SK-N-SH treated with all-trans-retinoic acid at 6 μM for 48 hours (cell line): ENCODE results near the gene KRT78.

ENCODE experiments used
- ATAC-seq: fragments of 200-7000 bp; cut with Tn5 transposase; 3 replicates; pipeline ENCODE4 v1.9.1; 2020; ENCODE audit warnings: mild to moderate bottlenecking, moderate library complexity
- ARNTL ChIP-seq: fragments of 450-650 bp; formaldehyde crosslinking; IDR thresholded peaks from 2 replicates; pipeline ENCODE4 v1.5.0; 2020; ENCODE audit warnings: low read depth, mild to moderate bottlenecking, moderate library complexity, borderline replicate concordance
- BACH2 ChIP-seq: fragments of 250-450 bp; sonication (Bioruptor Pico); IDR thresholded peaks from 2 replicates; pipeline ENCODE4 v1.9.0; 2021; ENCODE audit warnings: mild to moderate bottlenecking, borderline replicate concordance
- CREB5 ChIP-seq: fragments of 250-450 bp; sonication (Bioruptor Pico); IDR thresholded peaks from 2 replicates; pipeline ENCODE4 v1.5.1; 2020; ENCODE audit warnings: low read depth, mild to moderate bottlenecking, moderate library complexity
- CSDC2 ChIP-seq: fragments of 250-450 bp; sonication (Bioruptor Pico); IDR thresholded peaks from 2 replicates; pipeline ENCODE4 v1.5.0; 2020; ENCODE audit warnings: mild to moderate bottlenecking, moderate library complexity
- CSRNP3 ChIP-seq: fragments of 250-450 bp; sonication (Bioruptor Pico); IDR thresholded peaks from 2 replicates; pipeline ENCODE4 v1.5.1; 2021; ENCODE audit warnings: mild to moderate bottlenecking, moderate library complexity
- ESRRG ChIP-seq: fragments of 250-450 bp; sonication (Bioruptor Pico); IDR thresholded peaks from 2 replicates; pipeline ENCODE4 v1.6.1; 2021; ENCODE audit warnings: mild to moderate bottlenecking
- GLIS3 ChIP-seq: fragments of 250-450 bp; sonication (Bioruptor Pico); IDR thresholded peaks from 2 replicates; pipeline ENCODE4 v1.5.0; 2020; ENCODE audit warnings: mild to moderate bottlenecking, moderate library complexity
- ISL1 ChIP-seq: fragments of 250-450 bp; sonication (Bioruptor Pico); IDR thresholded peaks from 2 replicates; pipeline ENCODE4 v2.1.2; 2022; ENCODE audit warnings: mild to moderate bottlenecking, moderate library complexity
- OSR1 ChIP-seq: fragments of 250-450 bp; sonication (Bioruptor Pico); IDR thresholded peaks from 2 replicates; pipeline ENCODE4 v1.8.0; 2022; ENCODE audit warnings: moderate library complexity, mild to moderate bottlenecking, inconsistent platforms
- PATZ1 ChIP-seq: fragments of 250-450 bp; sonication (Bioruptor Pico); IDR thresholded peaks from 2 replicates; pipeline ENCODE4 v1.8.0; 2020; ENCODE audit warnings: mild to moderate bottlenecking, moderate library complexity, borderline replicate concordance
- POU6F1 ChIP-seq: fragments of 250-450 bp; sonication (Bioruptor Pico); IDR thresholded peaks from 2 replicates; pipeline ENCODE4 v1.8.0; 2021; ENCODE audit warnings: low read depth, mild to moderate bottlenecking, moderate library complexity, borderline replicate concordance
- PPARA ChIP-seq: fragments of 250-450 bp; sonication (Bioruptor Pico); IDR thresholded peaks from 2 replicates; pipeline ENCODE4 v1.5.0; 2020; ENCODE audit warnings: mild to moderate bottlenecking, borderline replicate concordance
- RARB ChIP-seq: fragments of 250-450 bp; sonication (Bioruptor Pico); IDR thresholded peaks from 2 replicates; pipeline ENCODE4 v1.8.0; 2021; ENCODE audit warnings: mild to moderate bottlenecking, moderate library complexity
- SNAI2 ChIP-seq: fragments of 250-450 bp; sonication (Bioruptor Pico); IDR thresholded peaks from 2 replicates; pipeline ENCODE4 v1.5.0; 2020; ENCODE audit warnings: mild to moderate bottlenecking, moderate library complexity
- TCF4 ChIP-seq: fragments of 250-450 bp; sonication (Bioruptor Pico); IDR thresholded peaks from 2 replicates; pipeline ENCODE4 v1.8.0; 2021; ENCODE audit warnings: mild to moderate bottlenecking, moderate library complexity, borderline replicate concordance
- TOX ChIP-seq: fragments of 250-450 bp; sonication (Bioruptor Pico); IDR thresholded peaks from 2 replicates; pipeline ENCODE4 v1.8.0; 2021; ENCODE audit warnings: mild to moderate bottlenecking, moderate library complexity, borderline replicate concordance
- TSHZ2 ChIP-seq: fragments of 250-450 bp; sonication (Bioruptor Pico); IDR thresholded peaks from 2 replicates; pipeline ENCODE4 v1.5.0; 2020; ENCODE audit warnings: mild to moderate bottlenecking, moderate library complexity
- ZC3H10 ChIP-seq: fragments of 250-450 bp; sonication (Bioruptor Pico); IDR thresholded peaks from 2 replicates; pipeline ENCODE4 v1.5.1; 2021; ENCODE audit warnings: mild to moderate bottlenecking, moderate library complexity
- ZFP3 ChIP-seq: fragments of 250-450 bp; sonication (Bioruptor Pico); IDR thresholded peaks from 2 replicates; pipeline ENCODE4 v1.5.0; 2020; ENCODE audit warnings: mild to moderate bottlenecking, moderate library complexity
- ZFP30 ChIP-seq: fragments of 450-650 bp; formaldehyde crosslinking; IDR thresholded peaks from 2 replicates; pipeline ENCODE4 v1.5.0; 2022; ENCODE audit warnings: mild to moderate bottlenecking, moderate library complexity
- ZNF565 ChIP-seq: fragments of 450-650 bp; formaldehyde crosslinking; conservative IDR thresholded peaks from 2 replicates; pipeline ENCODE4 v1.5.0; 2020; ENCODE audit warnings: low read depth, mild to moderate bottlenecking, moderate library complexity
- ZNF70 ChIP-seq: fragments of 450-650 bp; formaldehyde crosslinking; IDR thresholded peaks from 2 replicates; pipeline ENCODE4 v1.5.0; 2020; ENCODE audit warnings: mild to moderate bottlenecking, moderate library complexity
- ZNF8 ChIP-seq: fragments of 450-650 bp; formaldehyde crosslinking; IDR thresholded peaks from 2 replicates; pipeline ENCODE4 v1.5.0; 2020; ENCODE audit warnings: mild to moderate bottlenecking, moderate library complexity

The KRT78 gene

GRCh38 chr12:52812073-52812400 is 36.8 kb downstream of the KRT78 start:
- TF ChIP-seq SNAI2 (no peak), GLIS3 (CRISPR knock-in tag) (no peak), ESRRG (CRISPR knock-in tag) (no peak), CSRNP3 (no peak), ZNF70 (CRISPR knock-in tag) (no peak), POU6F1 (CRISPR knock-in tag) (no peak), PATZ1 (no peak), CSDC2 (CRISPR knock-in tag) (no peak), TOX (CRISPR knock-in tag) (no peak), ISL1 (CRISPR knock-in tag) (no peak), ARNTL (no peak), TCF4 (CRISPR knock-in tag) (no peak), ZFP30 (CRISPR knock-in tag) (no peak), ZFP3 (CRISPR knock-in tag) (no peak), ZNF8 (no peak), ZC3H10 (CRISPR knock-in tag) (no peak), RARB (no peak), CREB5 (CRISPR knock-in tag) (no peak), BACH2 (CRISPR knock-in tag) (no peak), PPARA (CRISPR knock-in tag) (no peak)
- ATAC-seq: no peak

GRCh38 chr12:52811191-52812072 is 37.4 kb downstream of the KRT78 start:
- ATAC-seq: no peak
- TF ChIP-seq OSR1 (CRISPR knock-in tag) (no peak), CREB5 (CRISPR knock-in tag) (no peak), ZFP30 (CRISPR knock-in tag) (no peak), PATZ1 (no peak), PPARA (CRISPR knock-in tag) (no peak), ESRRG (CRISPR knock-in tag) (no peak), CSRNP3 (no peak), TSHZ2 (CRISPR knock-in tag) (no peak), ZC3H10 (CRISPR knock-in tag) (no peak), ARNTL (no peak), RARB (no peak), GLIS3 (CRISPR knock-in tag) (no peak), SNAI2 (no peak), ZNF70 (CRISPR knock-in tag) (no peak), ZNF565 (CRISPR knock-in tag) (no peak), BACH2 (CRISPR knock-in tag) (no peak), ISL1 (CRISPR knock-in tag) (no peak)
